NCI-H748 treated with DMSO at 0.1 percent for 48 hours (cell line): ENCODE results near the gene TRAPPC14.

ENCODE experiments used
- DNase-seq: peaks from one replicate; lab custom pipeline; 2025; lab: John Stamatoyannopoulos, UW

TRAPPC14 gene

DNA sequence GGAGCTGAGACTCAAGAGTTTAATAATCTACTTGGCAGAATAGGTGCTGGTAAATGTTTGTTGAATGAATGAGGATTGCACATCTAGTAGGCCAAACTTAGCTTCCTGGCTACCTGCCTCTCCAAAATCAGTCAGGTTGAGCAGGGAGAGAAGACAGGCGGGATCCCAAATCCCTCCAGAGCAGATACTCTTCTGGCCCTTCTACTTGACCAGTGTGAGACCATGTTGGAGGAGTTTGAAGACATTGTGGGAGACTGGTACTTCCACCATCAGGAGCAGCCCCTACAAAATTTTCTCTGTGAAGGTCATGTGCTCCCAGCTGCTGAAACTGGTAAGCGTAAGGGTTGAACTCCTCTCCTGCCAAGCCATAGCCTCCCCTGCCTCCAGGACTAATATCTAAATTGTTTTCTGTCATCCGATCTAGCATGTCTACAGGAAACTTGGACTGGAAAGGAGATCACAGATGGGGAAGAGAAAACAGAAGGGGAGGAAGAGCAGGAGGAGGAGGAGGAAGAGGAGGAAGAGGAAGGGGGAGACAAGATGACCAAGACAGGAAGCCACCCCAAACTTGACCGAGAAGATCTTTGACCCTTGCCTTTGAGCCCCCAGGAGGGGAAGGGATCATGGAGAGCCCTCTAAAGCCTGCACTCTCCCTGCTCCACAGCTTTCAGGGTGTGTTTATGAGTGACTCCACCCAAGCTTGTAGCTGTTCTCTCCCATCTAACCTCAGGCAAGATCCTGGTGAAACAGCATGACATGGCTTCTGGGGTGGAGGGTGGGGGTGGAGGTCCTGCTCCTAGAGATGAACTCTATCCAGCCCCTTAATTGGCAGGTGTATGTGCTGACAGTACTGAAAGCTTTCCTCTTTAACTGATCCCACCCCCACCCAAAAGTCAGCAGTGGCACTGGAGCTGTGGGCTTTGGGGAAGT is 34.0 kb downstream of the TRAPPC14 start:
- DNase-seq = no peak

DNA sequence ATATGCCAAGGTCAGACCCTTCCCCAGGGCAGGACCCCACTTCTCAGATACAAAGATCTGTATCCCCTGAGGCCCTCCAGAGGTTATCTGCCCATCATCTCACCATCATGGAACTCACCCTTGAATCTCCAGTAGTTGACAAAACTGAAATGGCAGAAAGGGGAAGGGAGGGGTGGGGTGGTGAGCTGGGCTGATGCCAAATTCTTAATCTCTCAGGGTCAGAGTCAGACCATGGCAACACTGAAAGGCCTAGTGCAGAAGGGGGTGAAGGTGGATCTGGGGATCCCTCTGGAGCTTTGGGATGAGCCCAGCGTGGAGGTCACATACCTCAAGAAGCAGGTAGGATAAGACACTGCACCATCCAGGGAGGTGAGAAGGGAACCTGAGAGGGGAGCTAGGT is 36.0 kb downstream of the TRAPPC14 start:
- no peak for DNase-seq

DNA sequence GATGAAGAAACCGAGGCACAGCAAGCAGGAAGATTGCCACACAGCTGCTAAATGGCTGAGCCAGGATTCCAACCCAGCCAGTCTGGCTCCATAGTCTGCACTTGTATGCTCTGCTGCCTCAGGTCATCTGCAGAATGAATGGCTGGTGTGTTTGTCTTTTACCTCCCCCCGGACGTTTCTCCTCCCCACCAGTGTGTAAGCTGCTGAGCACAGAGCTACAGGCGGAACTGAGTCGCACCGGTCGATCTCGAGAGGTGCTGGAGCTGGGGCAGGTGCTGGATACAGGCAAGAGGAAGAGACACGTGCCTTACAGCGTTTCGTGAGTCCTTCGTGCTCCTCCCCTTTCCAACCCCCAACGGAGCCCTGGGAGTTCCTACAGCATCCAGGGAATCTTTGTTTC is 36.5 kb downstream of the TRAPPC14 start:
- no peak for DNase-seq

DNA sequence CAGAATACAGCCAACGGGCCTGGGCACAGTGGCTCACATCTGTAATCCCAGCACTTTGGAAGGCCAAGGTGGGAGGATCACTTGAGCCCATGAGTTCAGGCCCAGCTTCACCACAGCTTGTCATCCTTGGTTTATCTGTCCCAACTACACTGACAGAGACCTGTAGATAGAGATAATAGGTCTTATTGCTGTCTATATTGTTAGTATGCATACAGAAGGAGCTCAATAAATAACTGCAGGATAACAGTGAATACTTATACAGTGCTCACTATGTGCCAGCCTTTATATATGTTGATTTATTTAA is 37.8 kb downstream of the TRAPPC14 start:
- DNase-seq = no peak

DNA sequence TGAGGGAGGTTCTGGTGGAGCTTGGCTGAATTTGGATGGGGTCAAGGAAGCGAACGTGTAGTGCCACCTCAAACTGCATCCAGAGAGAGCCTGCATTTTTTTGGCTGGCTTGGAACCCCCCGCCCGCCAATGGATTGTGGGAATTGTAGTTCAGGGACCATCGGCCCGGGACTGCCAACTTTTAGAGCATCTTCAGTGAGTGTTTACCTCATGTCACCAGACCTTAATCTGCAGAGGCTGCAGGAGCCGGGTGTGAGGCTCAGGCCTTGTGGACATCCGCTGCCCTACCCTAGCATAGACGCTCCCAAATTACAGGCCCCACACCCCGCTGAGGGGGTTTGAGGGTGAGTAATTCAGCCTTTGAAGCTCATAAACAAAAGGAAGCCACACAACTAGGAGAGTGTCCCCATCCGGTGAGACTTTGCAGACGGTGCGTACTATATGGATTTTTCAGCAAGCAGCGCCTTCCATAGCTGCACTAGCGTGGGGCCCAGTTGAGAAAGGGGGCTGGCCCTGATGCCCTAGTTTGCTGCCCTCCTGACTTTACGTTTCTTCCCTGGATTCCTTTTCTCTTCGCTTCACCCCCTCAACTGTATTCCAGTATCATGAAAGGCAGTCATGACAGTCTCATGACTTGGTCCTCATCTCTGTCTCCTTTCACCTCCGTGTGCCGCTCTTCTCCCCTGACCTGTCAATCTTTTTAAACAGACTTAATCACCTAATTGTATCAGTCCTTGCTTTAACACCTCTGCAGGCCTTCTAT is 38.4 kb downstream of the TRAPPC14 start:
- peak; percentile 23 for DNase-seq

DNA sequence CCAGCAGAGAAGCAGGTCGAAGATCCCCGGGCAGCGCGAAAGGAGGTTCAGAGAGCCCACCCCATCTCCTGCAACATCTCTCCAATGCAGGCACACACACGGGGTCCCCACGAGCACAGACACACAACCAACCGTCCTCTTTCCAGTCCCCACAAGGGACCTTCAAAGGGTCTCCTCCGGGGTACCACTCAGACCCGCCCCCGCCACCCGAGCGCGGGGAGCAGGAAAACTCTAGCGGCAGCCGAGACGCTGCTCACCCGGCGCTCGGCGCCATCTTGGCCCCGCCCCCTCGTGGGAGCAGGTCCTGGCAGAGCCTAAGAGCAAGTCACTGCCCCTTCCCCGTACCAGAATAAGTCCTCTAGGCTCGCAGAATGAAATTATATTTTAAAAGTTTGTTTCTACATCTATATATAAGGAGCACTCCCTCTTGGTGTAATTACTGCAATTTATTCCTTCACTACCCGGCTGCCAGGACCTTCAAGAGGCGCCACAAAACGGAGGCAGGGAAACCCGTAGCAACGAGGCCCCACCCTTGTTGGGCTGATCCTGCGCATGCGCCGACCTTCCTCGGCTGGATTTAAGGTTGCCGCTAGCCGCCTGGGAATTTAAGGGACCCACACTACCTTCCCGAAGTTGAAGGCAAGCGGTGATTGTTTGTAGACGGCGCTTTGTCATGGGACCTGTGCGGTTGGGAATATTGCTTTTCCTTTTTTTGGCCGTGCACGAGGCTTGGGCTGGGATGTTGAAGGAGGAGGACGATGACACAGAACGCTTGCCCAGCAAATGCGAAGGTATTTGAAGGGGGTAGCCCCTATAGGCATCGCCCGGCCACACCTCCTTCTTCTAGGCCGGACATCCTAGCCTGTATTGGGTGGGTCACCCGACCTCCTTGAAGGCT is 39.2 kb downstream of the TRAPPC14 start, which contains the start of the genes CNPY4 and TAF6:
CNPY4 (plus strand) TSS at position 563 of the 898 bp plus-strand sequence; CDS start at position 674, 111 bp downstream.
TAF6 (minus strand) TSS at position 287 of the 898 bp plus-strand sequence. CDS start 5,149 bp downstream, outside the sequence.
- peak; percentile 91 for DNase-seq

- DNase-seq = no peak
These were observed 40.0 kb downstream of the TRAPPC14 start for GRCh38 chr7:100118388-100119071.

- DNase-seq = no peak
These were observed 43.5 kb downstream of the TRAPPC14 start for GRCh38 chr7:100115026-100115425.

GRCh38 chr7:100111914-100112313 is 46.6 kb downstream of the TRAPPC14 start:
- DNase-seq = no peak

DNA sequence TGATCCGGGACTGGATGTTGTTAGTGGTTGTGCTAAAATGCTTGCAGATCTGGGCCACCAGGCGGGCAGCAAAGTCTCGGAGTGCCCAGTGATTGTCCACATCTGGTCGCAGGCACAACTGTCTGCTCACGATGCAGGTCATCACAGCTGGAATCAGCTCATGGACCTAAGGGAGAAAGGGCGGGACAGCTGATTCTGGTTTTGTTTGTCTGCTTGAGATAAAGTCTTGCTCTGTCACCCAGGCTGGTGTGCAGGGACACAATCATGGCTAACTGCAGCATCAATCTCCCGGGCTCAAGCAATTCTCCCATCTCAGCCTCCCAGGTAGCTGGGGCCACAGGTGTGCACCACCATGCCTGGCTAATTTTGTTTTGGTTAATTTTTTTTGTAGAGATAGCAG is 47.4 kb downstream of the TRAPPC14 start:
- DNase-seq = no peak

DNA sequence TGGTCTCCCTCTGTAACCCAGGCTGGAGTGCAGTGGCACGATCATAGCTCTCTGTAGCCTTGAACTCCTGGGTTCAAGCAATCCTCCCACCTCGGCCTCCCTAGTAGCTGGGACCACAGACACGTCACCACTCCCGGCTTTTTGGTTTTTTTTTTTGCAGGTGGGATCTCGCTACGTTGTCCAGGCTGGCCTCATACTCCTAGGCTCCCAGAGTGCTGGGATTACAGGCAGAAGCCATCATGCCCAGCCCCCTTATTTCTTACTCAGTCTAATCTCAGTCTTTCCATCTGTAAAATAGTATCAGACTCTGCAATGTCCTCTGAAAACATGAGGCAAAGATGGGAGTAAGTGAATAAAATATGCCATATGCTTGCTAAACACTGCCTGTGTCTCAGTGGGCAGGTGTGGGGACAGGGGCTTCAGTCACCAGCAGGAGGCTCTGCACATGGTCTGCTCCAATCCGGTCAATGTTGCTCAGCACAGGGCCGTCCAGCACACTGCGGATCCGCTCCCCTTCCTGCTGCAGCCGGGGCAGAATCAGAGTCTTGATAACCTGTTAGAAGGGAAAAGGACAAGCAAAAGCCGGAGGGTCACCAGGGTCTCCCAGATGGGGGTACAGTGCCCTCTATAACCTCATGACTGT is 48.9 kb downstream of the TRAPPC14 start:
- no peak for DNase-seq

DNA sequence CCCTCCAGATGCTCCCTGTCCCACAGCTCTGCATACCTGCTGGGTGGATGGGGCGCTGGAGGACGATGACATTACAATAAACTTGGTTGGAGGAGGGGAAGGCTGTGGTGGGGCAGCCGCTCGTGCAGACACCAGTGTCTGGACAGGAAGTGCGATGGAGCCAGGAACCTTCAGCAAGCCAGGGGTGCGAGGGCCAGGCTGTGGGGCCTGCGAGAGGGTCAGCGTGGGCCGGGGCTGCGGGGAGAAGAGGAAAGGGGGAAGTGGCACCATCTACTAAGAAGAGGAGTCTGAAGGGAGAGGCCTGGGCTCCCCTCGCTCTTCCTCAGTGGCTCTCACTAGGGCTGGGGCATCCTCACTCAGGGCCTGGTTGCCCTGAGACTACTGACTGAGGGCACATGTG is 50.6 kb downstream of the TRAPPC14 start:
- DNase-seq = no peak

GRCh38 chr7:100107125-100107737 is 51.3 kb downstream of the TRAPPC14 start:
- no peak for DNase-seq

DNA sequence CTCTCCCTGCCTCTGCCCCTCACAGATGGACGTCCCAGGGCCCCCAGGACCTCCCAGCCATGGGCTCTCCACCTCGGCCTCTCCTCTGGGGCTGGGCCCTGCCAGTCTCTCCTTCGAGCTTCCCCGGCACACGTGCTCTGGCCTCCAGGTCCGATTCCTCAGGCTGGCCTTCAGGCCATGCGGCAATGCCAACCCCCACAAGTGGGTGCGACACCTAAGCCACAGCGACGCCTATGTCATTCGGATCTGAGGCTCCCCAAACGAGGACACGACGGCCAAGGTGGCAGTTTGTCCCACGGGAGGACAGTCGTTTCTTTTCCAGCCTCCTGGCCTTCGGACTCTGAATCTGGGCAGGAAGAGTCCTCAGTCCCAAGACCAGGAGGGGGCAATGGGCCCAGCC is 51.9 kb downstream of the TRAPPC14 start:
- no peak for DNase-seq

- DNase-seq = no peak
These were observed 53.0 kb downstream of the TRAPPC14 start for GRCh38 chr7:100105534-100105933.
